Cortex of kidney (tissue), 1 donor: ENCODE measurements around the gene GNA12.

Experiments used
- DNase-seq: peaks from one replicate; lab custom pipeline; 2025; lab: John Stamatoyannopoulos, UW

GNA12 gene

DNA sequence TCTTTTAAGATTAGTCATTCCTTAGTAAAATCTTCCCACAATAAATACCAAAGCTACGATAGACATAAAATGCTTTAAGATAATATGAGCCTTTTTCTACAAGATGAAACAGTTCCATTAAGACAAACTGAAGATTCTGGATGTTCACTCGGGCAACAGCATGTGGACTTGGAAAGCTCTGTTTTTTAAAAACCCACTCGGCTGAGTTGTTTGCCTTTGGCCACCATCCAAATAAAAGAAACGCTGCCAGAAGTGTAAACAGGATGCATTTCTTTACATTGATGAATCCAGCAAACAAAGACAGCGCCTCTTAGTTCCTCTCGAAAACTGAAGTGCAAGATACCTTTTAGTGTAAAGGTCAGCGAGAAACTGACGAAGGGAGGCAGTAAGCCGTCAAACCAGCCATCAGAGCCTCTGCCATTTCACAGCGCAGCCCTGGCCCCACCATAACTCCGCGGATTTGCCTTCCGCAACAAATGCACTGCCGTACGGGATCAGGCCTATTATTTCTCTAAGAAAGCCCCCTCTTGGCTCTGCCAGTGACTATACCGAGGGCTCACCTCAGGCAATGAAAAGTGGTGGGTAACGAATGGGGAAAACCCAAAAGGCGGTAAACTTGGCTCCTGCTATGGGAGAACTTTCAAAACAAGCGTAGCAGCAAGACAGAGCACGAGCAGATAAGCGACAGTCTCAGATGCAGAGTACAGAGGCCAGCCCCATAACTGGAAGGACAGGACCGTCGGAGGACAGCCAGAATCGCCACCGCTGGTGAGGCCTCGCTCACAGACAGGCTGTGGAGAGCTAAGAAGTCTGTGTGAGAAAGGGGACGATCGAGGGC, 41.4 kb downstream of the GNA12 start:
- no peak for DNase-seq

GRCh38 chr7:2802101-2802500, 42.0 kb downstream of the GNA12 start:
- DNase-seq, result no peak

- DNase-seq, result no peak
Observed at GRCh38 chr7:2800931-2801688, 43.0 kb downstream of the GNA12 start.

DNA sequence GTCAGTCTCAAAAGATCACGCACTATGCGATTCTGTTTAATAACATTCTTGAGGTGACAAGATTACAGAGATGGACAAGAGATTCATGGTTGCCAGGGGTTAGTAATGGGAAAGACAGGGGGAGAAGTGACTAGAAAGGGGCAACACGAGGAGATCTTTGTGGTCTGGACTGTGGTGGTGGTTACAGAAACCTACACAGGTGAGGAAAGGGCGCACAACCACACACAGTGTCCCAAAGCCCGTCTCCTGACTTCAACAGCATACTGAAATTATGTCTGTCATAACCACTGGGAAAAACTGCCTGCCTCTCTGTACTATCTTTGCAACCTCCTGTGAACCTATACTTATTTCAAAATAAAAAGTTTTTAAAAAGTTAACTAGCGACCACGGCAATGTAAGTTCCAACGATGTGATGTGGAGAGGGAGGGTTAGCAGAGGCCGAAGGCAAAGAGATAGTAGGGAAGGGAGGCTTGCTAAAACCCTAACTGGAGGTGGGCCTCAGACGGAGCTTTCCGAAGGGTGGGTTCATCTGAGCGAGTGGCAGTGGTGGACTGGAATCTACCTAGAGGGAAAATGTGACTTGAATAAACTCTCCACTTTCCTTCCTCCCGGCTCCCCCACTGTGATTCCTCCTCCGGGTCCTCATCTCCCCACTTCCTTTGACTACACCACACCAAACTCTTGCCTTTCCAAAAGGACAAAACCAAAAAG, 43.7 kb downstream of the GNA12 start:
- no peak for DNase-seq

DNA sequence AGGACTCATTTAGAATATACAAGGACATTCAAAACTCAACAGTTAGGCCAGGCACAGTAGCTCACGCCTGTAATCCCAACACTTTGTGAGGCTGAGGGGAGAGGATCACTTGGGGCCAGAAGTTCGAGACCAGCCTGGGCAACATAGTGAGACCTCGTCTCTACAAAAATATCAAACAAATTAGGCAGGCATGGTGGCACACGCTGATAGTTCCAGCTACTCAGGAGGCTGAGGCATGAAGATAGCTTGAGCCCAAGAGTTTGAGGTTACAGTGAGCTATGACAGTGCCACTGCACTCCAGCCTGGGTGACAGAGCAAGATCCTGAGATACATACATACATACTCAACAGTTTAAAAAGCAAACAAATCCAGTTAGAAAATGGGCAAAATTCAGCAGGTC, 44.9 kb downstream of the GNA12 start:
- no peak for DNase-seq

DNA sequence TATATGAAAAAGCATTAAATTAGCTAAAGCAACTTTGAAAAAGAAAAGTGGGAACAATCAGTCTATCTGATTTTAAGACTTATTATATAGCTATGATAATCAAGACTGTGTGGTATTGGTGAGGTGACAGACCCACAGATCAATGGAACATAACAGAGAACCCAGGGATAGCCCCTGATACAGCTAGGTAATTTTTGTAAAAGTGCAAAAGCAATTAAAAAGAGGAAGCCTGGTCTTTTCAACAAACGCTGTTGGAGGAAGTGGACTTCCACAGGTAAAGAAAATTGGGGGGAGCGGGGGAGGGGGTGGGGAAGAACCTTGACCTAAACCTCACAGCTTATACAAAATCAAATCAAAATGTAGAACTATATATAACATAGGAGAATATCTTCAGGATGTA, 45.4 kb downstream of the GNA12 start:
- no peak for DNase-seq

DNA sequence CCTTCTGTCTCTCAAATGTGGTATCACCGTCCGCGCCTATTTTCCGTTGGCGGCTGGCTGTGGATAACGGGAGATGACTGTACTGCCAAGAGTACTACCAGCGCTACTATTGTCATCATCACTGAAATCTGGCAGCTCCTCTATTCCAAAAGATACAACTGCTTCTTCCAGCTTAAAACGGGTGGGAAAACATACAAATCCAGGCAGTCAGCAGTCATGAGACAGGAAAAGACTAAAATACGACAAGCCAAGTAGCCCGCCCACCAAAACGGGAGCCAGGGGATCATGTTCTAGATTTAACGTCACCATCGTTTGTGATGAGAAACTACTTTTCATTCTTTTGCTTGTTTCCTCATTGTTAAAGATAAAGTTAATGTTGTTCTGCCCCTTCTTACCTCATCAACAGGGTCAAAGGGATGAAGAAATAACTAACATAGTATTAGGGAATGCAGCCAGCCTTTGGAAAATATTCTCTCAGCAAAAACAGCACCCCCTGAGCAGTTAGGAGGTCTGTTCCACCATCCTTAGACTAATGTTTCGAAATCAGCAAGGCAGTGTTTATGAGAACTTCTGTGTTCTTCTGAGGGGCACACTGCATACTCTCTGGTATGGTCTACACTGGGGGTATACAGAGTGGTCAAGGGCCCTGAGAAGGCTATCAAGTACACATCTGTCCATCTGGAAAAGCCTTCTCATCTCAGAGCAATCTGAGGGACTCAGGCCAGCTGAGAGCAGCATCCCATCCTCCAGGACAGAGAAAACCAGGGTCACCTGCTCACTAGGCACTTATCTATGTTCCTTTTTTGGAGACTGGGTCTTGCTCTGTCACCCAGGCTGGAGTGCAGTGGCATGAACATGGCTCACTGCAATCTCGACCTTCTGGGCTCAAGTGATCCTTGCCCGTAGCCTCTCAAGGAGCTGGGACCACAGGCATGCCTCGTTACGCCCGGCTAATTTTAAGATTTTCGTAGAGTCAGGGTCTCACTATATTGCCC, 47.5 kb downstream of the GNA12 start:
- DNase-seq, result no peak

- no peak for DNase-seq
Observed at GRCh38 chr7:2795906-2796305, 48.2 kb downstream of the GNA12 start.

DNA sequence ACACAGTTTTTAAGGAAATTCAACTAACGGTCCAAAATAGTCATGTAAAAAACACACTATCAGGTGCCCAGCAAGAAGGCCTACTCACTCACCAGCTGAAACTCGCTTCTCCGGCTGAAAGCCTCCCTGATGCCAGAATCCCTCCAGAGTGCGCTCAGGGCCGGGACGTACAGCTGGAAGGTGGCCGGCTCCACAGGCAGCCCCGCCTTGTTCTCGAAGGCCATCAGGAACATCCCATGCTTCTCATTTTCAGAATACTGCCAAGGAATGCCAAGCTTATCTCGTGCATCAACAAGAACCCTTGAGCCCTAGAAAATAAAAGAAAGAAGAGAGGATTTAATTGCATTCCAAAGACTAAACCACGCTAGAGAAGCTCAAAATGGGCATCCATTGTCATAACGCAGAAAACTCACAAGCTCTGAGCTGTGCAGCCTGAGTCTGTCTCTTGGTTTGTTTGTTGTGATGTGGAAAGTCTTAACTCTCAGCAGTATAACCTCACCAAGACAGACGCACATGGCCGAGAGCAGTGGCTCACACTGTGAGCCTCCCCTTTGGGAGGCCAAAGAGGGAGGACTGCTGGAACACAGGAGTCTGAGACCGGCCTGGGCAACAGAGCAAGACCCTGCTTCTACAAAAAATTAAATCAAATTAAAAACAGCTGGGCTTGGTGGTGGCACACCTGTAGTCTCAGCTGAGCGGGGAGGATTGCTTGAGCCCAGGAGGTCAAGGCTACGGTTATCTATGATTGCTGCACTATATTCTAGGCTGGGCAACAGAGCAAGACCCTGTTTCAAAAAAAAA, 49.1 kb downstream of the GNA12 start:
- no peak for DNase-seq

DNA sequence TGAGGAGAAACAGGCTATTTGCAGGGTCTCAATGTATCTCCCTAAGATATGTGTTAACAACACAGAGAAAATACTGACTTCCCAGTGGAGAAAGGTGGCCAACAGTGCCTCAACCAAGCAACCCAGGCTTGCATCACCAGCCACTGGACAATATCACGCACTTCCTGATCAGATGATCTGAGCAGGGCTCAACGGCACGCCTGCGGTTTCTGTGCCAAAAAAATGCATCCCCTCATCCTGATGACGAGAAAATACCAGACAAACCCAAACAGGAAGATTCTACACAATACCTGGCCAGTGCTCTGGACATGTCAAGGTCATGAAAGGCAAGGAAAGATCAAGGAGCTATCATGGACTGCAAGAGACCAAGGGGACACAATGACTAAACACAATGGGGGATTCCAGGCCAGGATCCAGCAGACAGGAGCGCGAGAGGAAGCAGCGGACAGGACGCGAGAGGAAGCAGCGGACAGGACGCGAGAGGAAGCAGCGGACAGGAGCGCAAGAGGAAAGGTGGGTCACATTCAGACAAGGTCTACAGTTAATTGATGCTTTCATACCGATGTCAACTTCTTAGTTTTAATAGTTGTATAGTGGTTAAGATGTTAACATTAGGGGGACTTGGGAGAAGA, 51.1 kb downstream of the GNA12 start:
- DNase-seq, result no peak

- no peak for DNase-seq
Observed at GRCh38 chr7:2792235-2792634, 51.9 kb downstream of the GNA12 start.

GRCh38 chr7:2791390-2791789, 52.7 kb downstream of the GNA12 start:
- DNase-seq, result no peak

DNA sequence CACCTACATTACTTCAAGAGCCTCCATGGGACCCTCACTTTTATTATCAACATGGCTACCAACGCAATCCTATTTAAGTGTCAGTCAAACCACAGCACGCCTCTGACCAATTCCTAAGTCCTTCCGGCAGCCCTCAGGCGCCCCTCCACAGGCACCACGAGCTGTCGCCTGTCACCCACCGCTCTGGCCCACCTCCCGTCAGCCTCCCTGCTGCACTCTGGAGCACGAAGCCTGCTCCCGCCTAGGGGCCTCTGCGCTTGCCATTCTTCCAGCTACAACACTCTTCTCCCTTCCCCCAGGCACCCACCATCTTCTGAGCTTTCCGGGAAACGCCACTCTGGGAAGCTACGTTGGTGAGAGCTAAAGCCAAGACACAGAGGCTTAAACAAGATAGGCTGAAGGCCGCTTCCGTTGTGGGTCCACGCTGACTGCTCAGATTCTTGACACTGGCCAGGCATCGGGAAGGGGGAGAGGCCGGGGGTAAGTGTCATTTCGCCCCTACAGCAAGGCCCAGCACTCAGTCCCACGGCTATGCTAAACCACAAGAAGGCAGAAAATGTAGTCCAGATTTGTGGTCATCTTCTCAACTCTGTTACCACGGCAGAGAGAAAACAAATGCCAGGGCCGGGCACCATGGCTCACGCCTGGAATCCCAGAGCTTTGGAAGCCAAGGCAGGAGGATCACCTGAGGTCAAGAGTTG, 56.7 kb downstream of the GNA12 start:
- no peak for DNase-seq

- no peak for DNase-seq
Observed at GRCh38 chr7:2786607-2787116, 57.4 kb downstream of the GNA12 start.

- DNase-seq, result no peak
Observed at GRCh38 chr7:2785071-2785500, 59.0 kb downstream of the GNA12 start.

GRCh38 chr7:2782565-2782964, 61.5 kb downstream of the GNA12 start:
- no peak for DNase-seq

- DNase-seq, result no peak
Observed at GRCh38 chr7:2782121-2782520, 62.0 kb downstream of the GNA12 start.

GRCh38 chr7:2781636-2782035, 62.5 kb downstream of the GNA12 start:
- DNase-seq, result no peak

DNA sequence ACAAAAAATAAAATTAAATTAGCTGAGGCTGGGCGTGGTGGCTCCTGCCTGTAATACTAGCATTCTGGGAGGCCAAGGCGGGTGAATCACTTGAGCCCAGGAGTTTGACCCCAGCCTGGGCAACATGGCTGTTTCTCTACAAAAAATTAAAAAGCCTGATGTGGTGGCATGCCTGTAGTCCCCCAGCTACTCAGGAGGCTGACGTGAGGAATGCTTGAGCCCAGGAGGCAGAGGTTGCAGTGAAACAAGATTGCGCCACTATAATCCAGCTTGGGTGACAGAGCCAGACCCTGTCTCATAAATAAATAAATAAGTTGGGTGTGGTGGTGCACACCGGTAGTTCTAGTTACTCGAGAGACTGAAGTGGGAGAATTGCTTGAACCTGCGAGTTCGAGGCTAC, 65.1 kb downstream of the GNA12 start:
- no peak for DNase-seq
